PC-9 (cell line): ENCODE data around the gene SNAP23. TPM values are rescaled to one million over a fixed set of nuclear protein-coding genes. Genes with fewer than 3 reads are reported as not detected.
A peak's percentile ranks its signal among the peaks of the same experiment; 100 is the strongest.

ENCODE experiments used
- BruUV-seq: library from RNA; stranded (reverse); fragments of 400-500 nt; replicated peaks from 2 replicates; lab custom pipeline; 2021; lab: Mats Ljungman, UMichigan
- CTCF ChIA-PET: fragments of 300-600 bp; sonication (Branson Sonifier 250); formaldehyde crosslinking; loops from one replicate; lab custom pipeline; 2022; ENCODE audit warnings: antibody characterized with exemption; lab: Charles Lee
- POLR2A ChIA-PET: fragments of 300-600 bp; sonication (Branson Sonifier 250); formaldehyde crosslinking; loops from one replicate; lab custom pipeline; 2022; ENCODE audit warnings: antibody characterized with exemption; ENCODE audit not compliant: unreplicated experiment; lab: Charles Lee
- DNase-seq, 2 experiments: peaks; one replicate each; pipeline versions ENCODE4 v3.0.0 to v3.0.0-alpha.2; 2015 to 2022; ENCODE audit warnings: mixed read lengths in 1 of 2
- H2AFZ ChIP-seq: fragments of 200-600 bp; sonication (generic); 2 replicates; pipeline ENCODE4 v1.8.1; 2017; ENCODE audit warnings: antibody characterized with exemption
- H3F3A ChIP-seq: fragments of 200-600 bp; sonication (generic); 2 replicates; pipeline ENCODE4 v1.8.1; 2017; ENCODE audit warnings: antibody characterized with exemption, mild to moderate bottlenecking, low read depth; ENCODE audit not compliant: insufficient read depth
- H3K27ac ChIP-seq: fragments of 200-600 bp; sonication (generic); 2 replicates; pipeline ENCODE4 v1.6.1; 2016; ENCODE audit warnings: mixed run types
- H3K27me3 ChIP-seq: fragments of 200-600 bp; sonication (generic); 2 replicates; pipeline ENCODE4 v1.6.1; 2016; ENCODE audit warnings: low read depth, mixed run types; ENCODE audit not compliant: insufficient read depth
- H3K36me3 ChIP-seq: fragments of 200-600 bp; sonication (generic); 2 replicates; pipeline ENCODE4 v1.6.1; 2016; ENCODE audit warnings: low read depth, mixed run types
- H3K4me1 ChIP-seq: fragments of 200-600 bp; sonication (generic); replicated peaks from 2 replicates; pipeline ENCODE4 v1.6.1; 2016; ENCODE audit warnings: mixed run types; ENCODE audit not compliant: insufficient read depth
- H3K4me2 ChIP-seq: fragments of 200-600 bp; sonication (generic); 2 replicates; pipeline ENCODE4 v1.6.1; 2017; ENCODE audit warnings: mixed run types
- H3K4me3 ChIP-seq: fragments of 200-600 bp; sonication (generic); 2 replicates; pipeline ENCODE4 v1.6.1; 2016; ENCODE audit warnings: mixed run types
- H3K79me2 ChIP-seq: fragments of 200-600 bp; sonication (generic); 2 replicates; pipeline ENCODE4 v1.6.1; 2017; ENCODE audit warnings: low read depth, mixed run types
- H3K9me2 ChIP-seq: fragments of 200-600 bp; sonication (generic); 2 replicates; pipeline ENCODE4 v1.8.1; 2017; ENCODE audit warnings: mild to moderate bottlenecking; ENCODE audit not compliant: insufficient read depth
- H3K9me3 ChIP-seq: fragments of 200-600 bp; sonication (generic); 2 replicates; pipeline ENCODE4 v1.8.1; 2016; ENCODE audit warnings: low read depth; ENCODE audit not compliant: insufficient read depth
- H4K20me1 ChIP-seq: fragments of 200-600 bp; sonication (generic); 2 replicates; pipeline ENCODE4 v1.8.1; 2017; ENCODE audit not compliant: insufficient read depth
- CTCF ChIP-seq: fragments of 200-600 bp; sonication (generic); conservative IDR thresholded peaks from 2 replicates; pipeline ENCODE4 v1.6.1; 2017; ENCODE audit warnings: mixed run types, antibody characterized with exemption, mild to moderate bottlenecking, moderate library complexity
- EZH2 ChIP-seq: fragments of 200-600 bp; sonication (generic); IDR thresholded peaks from 2 replicates; pipeline ENCODE4 v1.8.0; 2017; ENCODE audit warnings: antibody characterized with exemption, low read depth
- intact Hi-C: fragments of 100-400 bp; cut with micrococcal nuclease; formaldehyde crosslinking; loops from one replicate; pipeline ENCODE4 v1.10.0; 2022; ENCODE audit not compliant: unreplicated experiment
- total RNA-seq: library from RNA; stranded (reverse); gene quantifications from 2 replicates; pipeline ENCODE4 v1.2.3, GENCODE V29; 2021

The SNAP23 gene
- total RNA-seq, 1 experiment from 2014 or later = 65.8 TPM

GRCh38 chr15:42490291-42490670, 5.2 kb upstream of the SNAP23 start:
- no peak for TF ChIP-seq CTCF
- no peak for TF ChIP-seq EZH2
- H3K4me1 ChIP-seq = peaks cover 22% of the 10 kb centered on the region
- ChIA-PET CTCF (no interaction called here), POLR2A (interaction anchor here (0.6 kb wide), 1 partner anchor 94 kb away, joined by 7 read pairs; no protein-coding TSS in a partner anchor)
- BruUV-seq = no TSS peak
- intact Hi-C loops = loop anchor here (2.0 kb wide), 1 partner anchor 59 kb away; the partner anchor contains the start of genes HAUS2 and LRRC57
- no peak for DNase-seq
- peaks cover 23% of the 10 kb centered on the region; the same call in 1 of the 2 replicates for H3K79me2 ChIP-seq
- no peaks in the 10 kb centered on the region for H3K9me2 ChIP-seq
- H3K4me2 ChIP-seq = peak overlapping the region; percentile 97
- H4K20me1 ChIP-seq = no peaks in the 10 kb centered on the region; the same call in 1 of the 2 replicates
- H3K4me3 ChIP-seq = peak overlapping the region; percentile 70
- H3K36me3 ChIP-seq = no peaks in the 10 kb centered on the region
- no peaks in the 10 kb centered on the region for H3K27me3 ChIP-seq
- no peaks in the 10 kb centered on the region for H3K9me3 ChIP-seq
- peak overlapping the region; percentile 89 for H2AFZ ChIP-seq
- H3F3A ChIP-seq = peaks cover 12% of the 10 kb centered on the region; the same call in 1 of the 2 replicates
- peak overlapping the region; percentile 86; the same call in 1 of the 2 replicates for H3K27ac ChIP-seq

- TF ChIP-seq CTCF (no peak), EZH2 (no peak)
- H3K4me2 ChIP-seq = peak within 1 kb of the TSS; percentile 97
- H3K4me3 ChIP-seq = peak within 1 kb of the TSS; percentile 70
- DNase-seq = peak; percentile 74 to 84
- H3K9me3 ChIP-seq = no peaks in the 10 kb centered on the region
- H3K36me3 ChIP-seq = no peaks in the 10 kb centered on the region
- intact Hi-C loops = loop anchor here (2.0 kb wide), 1 partner anchor 58 kb away; the partner anchor contains the start of genes HAUS2 and LRRC57
- H3F3A ChIP-seq = peaks cover 12% of the 10 kb centered on the region; the same call in 1 of the 2 replicates
- POLR2A ChIA-PET = interaction anchor here (0.6 to 0.7 kb wide), 4 partner anchors 19 to 1695 kb away, joined by 5 to 8 read pairs (median 6); no protein-coding TSS in a partner anchor
- no peaks in the 10 kb centered on the region; the same call in 1 of the 2 replicates for H4K20me1 ChIP-seq
- CTCF ChIA-PET = no interaction called here
- H3K9me2 ChIP-seq = no peaks in the 10 kb centered on the region
- BruUV-seq = no TSS peak
- peaks cover 22% of the 10 kb centered on the region for H3K4me1 ChIP-seq
- no peaks in the 10 kb centered on the region for H3K27me3 ChIP-seq
- peak within 1 kb of the TSS; percentile 86 for H3K27ac ChIP-seq
- peaks cover 25% of the 10 kb centered on the region; the same call in 1 of the 2 replicates for H3K79me2 ChIP-seq
- H2AFZ ChIP-seq = peak within 1 kb of the TSS; percentile 89
These were observed 4.5 kb upstream of the SNAP23 start, which contains the start of gene ZNF106 for GRCh38 chr15:42490671-42491538. ZNF106 (minus strand) TSS chr15:42491141; CDS start chr15:42472289, 18,852 bp downstream.

GRCh38 chr15:42491539-42492225, 3.8 kb upstream of the SNAP23 start:
- ChIA-PET CTCF (no interaction called here), POLR2A (interaction anchor here (0.6 to 0.7 kb wide), 2 partner anchors 146 to 1695 kb away, joined by 5 to 8 read pairs; no protein-coding TSS in a partner anchor)
- BruUV-seq = TSS peak; percentile 26
- intact Hi-C loops = loop anchor here (2.0 kb wide), 1 partner anchor 57 kb away; the partner anchor contains the start of genes HAUS2 and LRRC57
- Histone ChIP-seq H3K79me2 (peaks cover 33% of the 10 kb centered on the region), H4K20me1 (no peaks in the 10 kb centered on the region; the same call in 1 of the 2 replicates), H3K9me3 (no peaks in the 10 kb centered on the region), H2AFZ (peak overlapping the region; percentile 89), H3K27me3 (no peaks in the 10 kb centered on the region), H3K36me3 (no peaks in the 10 kb centered on the region), H3F3A (peaks cover 12% of the 10 kb centered on the region; the same call in 1 of the 2 replicates), H3K9me2 (no peaks in the 10 kb centered on the region), H3K4me3 (peak overlapping the region; percentile 70), H3K4me2 (peak overlapping the region; percentile 97), H3K27ac (peak overlapping the region; percentile 86), H3K4me1 (peaks cover 22% of the 10 kb centered on the region)
- DNase-seq = peak; percentile 49 to 78
- no peak for TF ChIP-seq CTCF
- TF ChIP-seq EZH2 = no peak
